ENCODE results near the gene KCNJ6. TPM values are rescaled to one million over a fixed set of nuclear protein-coding genes. Genes with fewer than 3 reads are reported as not detected.

KCNJ6 gene
- total and polyA plus RNA-seq, 8 donors = under 0.01 to 1.3 (median 0.29) TPM; not detected in 3

- intact Hi-C loops (cut with DNase I; ENCODE audit: low total_unique reads) = no loop called here
- Histone ChIP-seq H3K36me3 (no peaks in the 10 kb centered on the region), H3K27me3 (no peaks in the 10 kb centered on the region), H3K4me1 (no peaks in the 10 kb centered on the region), H3K27ac (no peak overlapping the region), H3K9me3 (no peaks in the 10 kb centered on the region), H3K4me3 (no peak overlapping the region)
- TF ChIP-seq CTCF (IDR thresholded peaks at IDR 0.05) = no peak
- TF ChIP-seq POLR2AphosphoS5 (IDR thresholded peaks at IDR 0.05) = no peak
- TF ChIP-seq POLR2A (IDR thresholded peaks at IDR 0.05) = no peak
- TF ChIP-seq EP300 (IDR thresholded peaks at IDR 0.05) = no peak
- peak in 1 of 2 donors; percentile 46 for DNase-seq
- WGBS, 5 donors = 66 to 74% (median 67%) methylated on average over 12 of the region's 12 CpGs
Observed at GRCh38 chr21:37686991-37687810, 229.1 kb downstream of the KCNJ6 start.

GRCh38 chr21:37684547-37684946 lies 231.7 kb downstream of the KCNJ6 start:
- Histone ChIP-seq H3K9me3 (no peaks in the 10 kb centered on the region), H3K27me3 (no peaks in the 10 kb centered on the region), H3K36me3 (no peaks in the 10 kb centered on the region), H3K4me3 (no peak overlapping the region), H3K27ac (no peak overlapping the region), H3K4me1 (no peaks in the 10 kb centered on the region)
- no peak for TF ChIP-seq CTCF (IDR thresholded peaks at IDR 0.05)
- no peak for TF ChIP-seq POLR2A (IDR thresholded peaks at IDR 0.05)
- TF ChIP-seq POLR2AphosphoS5 (IDR thresholded peaks at IDR 0.05) = no peak
- TF ChIP-seq EP300 (IDR thresholded peaks at IDR 0.05) = no peak
- 52 to 63% (median 59%) methylated on average over 4 of the region's 4 CpGs for WGBS, 5 donors
- DNase-seq = peak in 1 of 2 donors; percentile 22
- intact Hi-C loops (cut with DNase I; ENCODE audit: low total_unique reads) = no loop called here

- no peak for DNase-seq
- TF ChIP-seq CTCF (IDR thresholded peaks at IDR 0.05) (no peak), POLR2A (IDR thresholded peaks at IDR 0.05) (no peak), POLR2AphosphoS5 (IDR thresholded peaks at IDR 0.05) (no peak), EP300 (IDR thresholded peaks at IDR 0.05) (no peak)
- Histone ChIP-seq H3K4me3 (no peak overlapping the region), H3K4me1 (no peaks in the 10 kb centered on the region), H3K27me3 (no peaks in the 10 kb centered on the region), H3K27ac (no peak overlapping the region), H3K36me3 (no peaks in the 10 kb centered on the region), H3K9me3 (peaks cover 0 to 2% (median under 1%) of the 10 kb centered on the region in 4 donors)
- intact Hi-C loops (cut with DNase I; ENCODE audit: low total_unique reads) = no loop called here
- WGBS, 5 donors = 83 to 93% (median 87%) methylated on average over 5 of the region's 5 CpGs
Observed at GRCh38 chr21:37684115-37684493, 232.2 kb downstream of the KCNJ6 start.

- intact Hi-C loops (cut with DNase I; ENCODE audit: low total_unique reads) = no loop called here
- no peaks in the 10 kb centered on the region for H3K36me3 ChIP-seq
Observed at GRCh38 chr21:37683396-37684114, 232.7 kb downstream of the KCNJ6 start.

More at GRCh38 chr21:37683396-37684114, 232.7 kb downstream of the KCNJ6 start:
- 47 to 56% (median 52%) methylated on average over 8 of the region's 8 CpGs for WGBS, 5 donors
- TF ChIP-seq EP300 (IDR thresholded peaks at IDR 0.05) (no peak), CTCF (IDR thresholded peaks at IDR 0.05) (no peak), POLR2AphosphoS5 (IDR thresholded peaks at IDR 0.05) (no peak), POLR2A (IDR thresholded peaks at IDR 0.05) (no peak)
- no peaks in the 10 kb centered on the region for H3K4me1 ChIP-seq
- no peak overlapping the region for H3K4me3 ChIP-seq
- no peak overlapping the region for H3K27ac ChIP-seq
- no peak for DNase-seq
- peaks cover 0 to 7% (median 3%) of the 10 kb centered on the region in 4 donors for H3K9me3 ChIP-seq
- H3K27me3 ChIP-seq = no peaks in the 10 kb centered on the region
